ENCODE results near the gene GPR84. TPM values are rescaled to one million over a fixed set of nuclear protein-coding genes. Genes with fewer than 3 reads are reported as not detected.
A peak's percentile ranks its signal among the peaks of the same experiment; 100 is the strongest.
"Not testable (repeated sequence)": the region's sequence is repeated elsewhere in the genome, so short reads cannot be mapped to it uniquely, and the experiment has no call there.

Gene GPR84
- total RNA-seq, 1 donor from 2014 or later: not detected

DNA sequence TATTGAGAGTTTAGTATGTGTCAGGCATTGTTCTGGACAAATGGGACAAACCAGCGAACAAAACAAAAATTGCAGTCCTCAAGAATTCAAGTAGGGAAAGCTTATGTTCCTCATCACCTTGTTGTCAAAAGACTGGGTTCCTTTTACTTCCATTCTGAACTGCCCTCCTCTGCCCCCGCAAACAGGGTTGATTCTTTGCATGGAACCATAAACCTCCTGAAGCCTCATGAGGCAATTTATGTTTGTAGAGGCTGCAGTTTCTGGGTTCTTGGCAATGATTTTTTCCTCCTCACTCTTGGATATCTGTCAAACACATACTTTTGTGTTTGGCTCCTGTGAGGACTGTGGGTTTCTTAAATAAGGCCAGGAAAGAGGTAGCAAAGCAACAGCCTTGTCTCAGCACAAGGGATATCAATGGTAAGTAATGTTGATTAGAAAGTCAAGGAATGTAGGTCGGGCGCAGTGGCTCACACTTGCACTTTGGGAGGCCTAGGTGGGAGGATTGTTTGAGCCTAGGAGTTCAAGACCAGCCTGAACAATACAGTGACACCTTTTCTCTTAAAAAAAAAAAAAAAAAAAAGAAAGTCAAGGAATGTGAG is 25.5 kb downstream of the GPR84 start:
- ATAC-seq (no peak), DNase-seq (no peak)
- intact Hi-C loops (cut with micrococcal nuclease): no loop called here

DNA sequence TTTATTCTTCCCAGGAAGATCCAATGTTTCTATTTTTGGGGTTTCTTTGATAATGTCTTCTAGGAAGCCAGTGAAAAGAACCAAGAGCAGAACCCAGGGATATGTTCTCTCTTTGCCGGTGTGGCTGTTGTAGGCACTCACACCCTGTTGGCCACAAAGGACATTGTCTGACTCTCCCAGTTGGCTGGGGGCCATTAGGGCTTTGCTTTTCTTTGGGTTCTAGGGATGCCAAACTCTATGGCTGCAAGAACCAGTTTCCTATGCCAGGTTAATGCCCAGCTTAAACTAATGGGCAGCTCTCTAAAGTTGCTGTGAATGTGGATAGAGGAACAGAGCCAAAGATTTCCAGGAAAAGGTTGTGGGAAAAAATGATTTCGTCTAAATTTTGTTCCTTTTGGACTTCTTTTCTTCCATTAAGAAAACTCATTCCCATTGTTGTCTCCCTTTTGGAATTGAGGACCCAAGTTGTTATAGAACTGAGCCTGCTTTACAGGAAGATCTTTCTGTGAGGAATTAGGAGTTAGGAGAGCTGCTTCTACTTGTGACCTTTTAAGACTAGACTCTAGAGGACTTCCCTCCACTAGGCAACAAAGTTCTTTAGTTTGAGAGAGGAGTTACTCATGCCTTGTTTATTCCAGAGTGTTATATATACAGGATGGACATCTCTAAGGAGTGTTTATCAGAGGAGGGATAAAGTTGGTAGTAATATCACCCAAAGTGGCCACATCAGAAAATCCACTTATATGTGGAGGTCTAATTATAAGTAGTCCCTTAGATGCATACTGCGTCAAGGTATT is 26.2 kb downstream of the GPR84 start:
- peak; percentile 64 for ATAC-seq
- intact Hi-C loops (cut with micrococcal nuclease): no loop called here
- no peak for DNase-seq

DNA sequence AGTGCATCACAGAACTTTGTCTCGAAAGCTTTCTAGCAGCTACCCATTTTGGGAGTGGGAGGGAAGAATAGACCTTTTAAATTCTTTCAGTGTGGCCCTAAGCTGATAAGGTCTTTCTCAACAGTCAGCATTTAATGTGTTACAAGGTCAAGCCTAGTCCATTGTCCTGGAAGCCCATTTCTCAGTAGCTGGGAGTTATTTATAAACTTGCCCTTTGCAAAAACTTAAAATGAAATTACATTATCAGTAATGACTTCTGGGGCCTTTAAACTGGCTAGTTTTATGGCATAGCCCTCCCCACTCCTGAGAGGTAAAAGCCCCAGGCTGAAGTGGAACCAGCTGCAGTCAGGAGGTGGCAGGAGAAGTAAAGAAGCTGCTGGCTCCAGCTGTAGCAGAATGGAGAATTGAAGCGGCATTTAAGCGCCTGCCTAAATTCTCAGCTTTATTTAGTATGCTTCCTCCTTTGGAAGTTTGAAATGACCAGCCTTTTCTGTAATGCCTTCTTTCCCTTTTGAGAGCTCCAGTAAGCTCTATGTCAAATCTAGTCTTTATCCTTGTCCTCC is 26.9 kb downstream of the GPR84 start:
- ATAC-seq (peak; percentile 81), DNase-seq (no peak)
- intact Hi-C loops (cut with micrococcal nuclease): no loop called here

DNA sequence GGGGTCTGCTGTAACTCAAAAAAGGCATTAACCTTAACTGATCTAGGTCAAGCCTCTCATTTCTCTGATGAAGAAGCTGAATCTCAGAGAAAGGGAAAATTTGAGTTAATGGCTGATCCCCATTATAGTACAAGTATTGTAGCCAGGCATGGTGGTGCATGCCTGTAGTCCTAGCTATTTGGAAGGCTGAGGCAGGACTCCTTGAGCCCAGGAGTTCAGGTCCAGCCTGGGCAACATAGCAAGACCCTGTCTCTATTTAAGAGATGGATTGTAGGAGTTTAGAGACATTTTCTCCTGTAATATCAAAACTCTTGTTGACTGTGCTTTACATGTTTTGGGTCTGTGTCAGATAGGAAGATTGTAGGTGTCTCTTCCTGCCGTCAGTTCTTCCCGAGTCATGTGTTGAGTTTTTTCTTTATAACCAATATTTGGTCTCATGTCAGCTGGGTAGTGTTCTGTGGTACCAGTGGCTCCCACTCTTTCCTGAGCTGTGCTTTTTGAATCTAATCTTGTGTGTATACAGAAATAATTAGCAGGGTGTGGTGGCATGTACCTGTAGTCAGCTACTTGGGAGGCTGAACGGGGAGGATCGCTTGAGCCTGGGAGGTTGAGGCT is 30.8 kb downstream of the GPR84 start:
- intact Hi-C loops (cut with micrococcal nuclease): no loop called here
- DNase-seq (no peak), ATAC-seq (no peak)

DNA sequence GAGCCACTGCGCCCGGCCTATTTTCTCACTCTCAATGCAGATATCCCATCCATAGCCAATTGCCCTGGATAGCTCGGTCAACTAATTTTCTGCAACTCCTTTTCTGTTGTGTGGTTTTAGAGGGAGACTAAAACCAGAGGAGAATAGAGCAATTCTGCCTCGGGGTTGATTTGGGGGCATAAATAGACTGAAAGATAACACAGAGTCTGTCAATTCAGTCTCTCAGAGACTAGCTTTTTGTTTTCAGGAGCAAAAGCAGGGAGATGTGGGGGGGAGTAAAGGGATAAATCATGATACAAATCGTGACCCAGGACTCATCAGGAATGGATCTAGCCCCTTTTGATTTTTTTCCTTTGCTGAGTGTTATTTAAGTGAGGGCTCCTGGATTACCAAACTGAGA is 32.8 kb downstream of the GPR84 start:
- ATAC-seq (no peak), DNase-seq (no peak)

DNA sequence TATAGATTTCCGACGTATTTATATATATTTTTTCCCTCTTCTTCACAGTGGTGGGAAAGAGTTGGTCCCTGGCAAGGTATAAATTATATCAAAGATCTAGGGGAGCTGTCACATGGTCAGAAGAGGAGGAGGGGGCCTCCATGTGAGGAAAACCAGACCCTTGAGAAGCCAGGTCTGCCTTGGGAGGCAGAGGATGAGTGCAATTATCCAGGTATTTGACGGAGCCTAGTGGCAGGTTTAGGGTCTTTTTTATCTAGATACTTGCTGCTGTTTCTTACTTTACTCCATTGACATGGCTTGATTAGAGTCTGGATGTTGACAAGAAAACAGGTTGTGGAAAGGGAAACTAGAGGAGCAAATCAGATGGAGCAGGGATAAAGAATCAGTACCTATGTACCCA is 33.8 kb downstream of the GPR84 start:
- intact Hi-C loops (cut with micrococcal nuclease): no loop called here
- no peak for DNase-seq
- ATAC-seq: no peak

More for the DNA sequence above, 32.8 kb downstream of the GPR84 start:
- intact Hi-C loops (cut with micrococcal nuclease): no loop called here

DNA sequence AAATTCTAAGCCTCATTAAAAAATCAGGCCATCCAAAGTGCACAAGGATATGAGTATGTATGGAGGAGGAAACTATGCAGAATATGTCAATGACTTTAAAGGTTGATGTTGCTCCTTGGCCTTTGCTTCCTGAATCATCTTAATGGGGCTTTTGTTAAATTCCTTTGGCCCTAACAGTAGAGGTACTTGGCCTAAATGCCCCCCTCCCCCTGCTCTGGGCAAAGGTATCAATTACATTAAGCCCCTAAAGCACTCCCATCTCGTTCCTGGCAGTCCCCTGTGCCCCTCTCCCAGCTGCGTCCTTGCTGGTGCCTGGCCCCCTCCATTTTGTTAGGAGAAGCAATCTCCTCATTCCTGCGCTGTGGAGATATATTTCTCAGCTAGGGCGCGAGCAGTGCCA is 34.5 kb downstream of the GPR84 start:
- ATAC-seq (no peak), DNase-seq (no peak)
- intact Hi-C loops (cut with micrococcal nuclease): no loop called here

DNA sequence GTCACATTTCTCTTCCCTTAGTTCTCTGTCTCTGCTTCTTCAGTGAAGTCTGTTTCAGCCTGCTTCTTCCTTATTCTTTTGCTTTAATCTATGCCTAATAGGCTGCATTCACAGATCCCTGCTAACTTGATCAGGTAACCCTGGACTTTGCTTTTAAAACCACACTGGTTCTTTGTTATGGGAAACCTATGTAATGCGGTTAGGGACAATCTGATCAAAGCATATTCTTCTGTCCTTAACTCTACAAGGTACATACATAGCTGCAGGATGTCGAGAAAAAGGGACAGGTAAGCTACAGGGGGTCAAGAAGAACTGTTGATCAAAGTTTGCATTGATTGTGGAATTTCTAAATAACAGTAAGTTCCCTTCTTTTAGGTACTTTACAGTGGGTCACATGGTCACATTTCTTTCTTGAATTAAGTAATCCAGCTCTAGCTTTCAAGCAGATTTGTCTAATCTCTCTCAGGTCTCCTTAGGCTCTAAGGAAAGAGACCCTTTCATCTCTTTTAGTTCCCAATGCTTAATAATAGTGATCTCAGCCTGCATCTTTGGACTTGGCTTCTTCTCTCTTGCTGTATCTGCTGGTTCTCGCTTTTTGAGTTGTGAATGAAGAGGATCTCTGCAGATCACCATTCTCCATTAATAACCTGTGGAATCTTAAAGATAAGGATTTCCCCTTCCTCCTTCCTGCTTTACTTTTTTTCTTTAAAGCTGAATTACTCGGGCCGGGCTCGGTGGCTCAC is 35.5 kb downstream of the GPR84 start:
- intact Hi-C loops (cut with micrococcal nuclease): no loop called here
- ATAC-seq: no peak

DNA sequence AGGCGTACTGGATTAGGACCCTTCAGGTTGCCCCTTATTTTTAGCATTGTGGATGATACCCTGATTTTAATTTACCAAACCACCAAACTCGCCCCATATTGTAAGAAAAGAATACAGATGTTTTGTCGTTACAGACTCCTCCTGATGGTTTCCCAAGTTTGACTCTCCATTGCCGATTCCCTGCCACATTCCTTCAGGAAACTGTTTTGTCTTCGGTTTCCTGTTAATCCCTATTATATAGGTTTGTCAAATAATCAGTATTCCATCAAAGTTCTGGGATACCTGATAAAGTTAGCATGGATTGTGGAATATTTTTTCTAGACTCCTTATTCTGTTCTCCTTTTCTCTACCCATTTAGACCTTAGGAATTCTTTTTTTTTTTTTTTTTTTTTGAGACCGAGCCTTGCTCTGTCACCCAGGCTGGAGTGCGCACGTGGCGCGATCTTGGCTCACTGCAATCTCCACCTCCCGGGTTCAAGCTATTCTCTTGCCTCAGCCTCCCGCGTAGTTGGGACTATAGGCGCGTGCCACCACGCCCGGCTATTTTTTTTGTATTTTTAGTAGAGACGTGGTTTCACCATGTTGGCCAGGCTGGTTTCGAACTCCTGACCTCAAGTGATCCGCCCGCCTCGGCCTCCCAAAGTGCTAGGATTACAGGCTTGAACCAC is 38.7 kb downstream of the GPR84 start:
- DNase-seq; intact Hi-C loops (cut with micrococcal nuclease); ATAC-seq: not testable (repeated sequence)

More for the DNA sequence above, 35.5 kb downstream of the GPR84 start:
- no peak for DNase-seq

DNA sequence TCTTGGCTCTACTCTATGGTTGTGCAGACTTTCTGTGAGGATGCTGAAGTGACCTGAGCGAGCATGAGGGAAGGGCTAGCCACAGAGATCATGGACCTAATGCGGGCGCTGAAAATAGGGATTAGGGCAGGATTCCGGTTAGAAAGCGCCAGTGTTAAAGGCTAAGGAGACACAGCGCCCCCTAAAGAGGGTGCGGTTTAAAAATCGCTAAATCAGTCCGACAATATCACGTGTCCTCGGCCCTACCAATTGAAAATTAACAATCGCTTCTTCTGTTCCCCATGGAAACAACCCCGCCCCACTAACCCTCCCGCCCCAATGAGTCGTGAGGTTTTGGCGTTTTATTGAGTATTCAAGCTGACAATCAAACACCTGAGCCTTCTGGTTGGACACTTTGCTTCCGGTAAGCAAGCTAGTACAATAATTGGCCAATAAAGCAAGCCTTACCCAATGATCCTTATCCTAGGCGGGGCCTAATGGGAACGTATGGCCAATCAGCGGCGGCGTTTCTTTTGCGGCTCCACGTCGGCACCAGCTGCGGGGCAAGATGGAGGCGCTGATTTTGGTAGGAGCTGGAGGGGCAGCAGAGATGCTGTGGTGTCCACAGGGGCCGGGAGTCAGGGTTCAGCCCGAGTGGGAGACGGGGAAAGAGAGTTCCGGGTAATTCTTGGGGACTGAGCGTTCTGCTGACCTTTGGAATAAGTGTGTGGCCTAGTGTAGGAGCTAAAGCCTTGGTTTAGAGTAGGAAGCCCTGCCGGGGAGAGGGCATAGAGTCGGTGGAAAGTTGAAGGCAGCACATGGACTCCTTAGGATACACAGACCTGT is 39.5 kb downstream of the GPR84 start, which contains the start of gene COPZ1:
Gene COPZ1, plus strand, starts transcription at position 515 of the 825 bp plus-strand sequence. Its CDS starts 33 bp downstream, at position 548.
- ATAC-seq: peak; percentile 99

DNA sequence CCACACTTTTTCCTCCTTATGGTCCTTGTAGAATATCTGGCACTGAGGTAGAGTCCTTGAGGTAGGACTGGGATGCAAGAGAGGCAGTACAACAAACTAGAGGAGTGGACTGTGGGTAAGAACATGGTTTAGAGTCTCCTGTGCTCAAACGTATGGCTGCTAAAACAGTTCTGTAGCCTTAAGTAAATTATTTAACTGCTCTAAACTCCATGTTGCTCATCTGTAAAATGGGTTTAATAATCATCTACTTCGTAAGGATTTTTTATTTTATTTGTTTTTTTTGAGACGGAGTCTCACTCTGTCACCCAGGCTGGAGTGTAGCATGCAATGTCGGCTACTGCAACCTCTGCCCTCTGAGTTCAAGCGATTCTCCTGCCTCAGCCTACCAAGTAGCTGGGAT is 42.9 kb downstream of the GPR84 start:
- ATAC-seq (no peak), DNase-seq (no peak)
- intact Hi-C loops (cut with micrococcal nuclease): no loop called here

More for the DNA sequence above, 39.5 kb downstream of the GPR84 start, which contains the start of gene COPZ1:
- intact Hi-C loops (cut with micrococcal nuclease): no loop called here
- DNase-seq: peak; percentile 94

Small RNA genes lying within 50 kb of the gene (microRNA-seq; reads per million reads assigned to microRNA genes)
- 153 reads per million, percentile 47 among the genes with 10 or more reads in this experiment for gene MIR148B (ENCODE audit: borderline number of aligned reads)

Other genes starting within 250 kb of the GPR84 start
- 17.0 TPM for gene SMUG1, start 175.5 kb downstream of the GPR84 start, total RNA-seq
- 48.0 TPM for gene CBX5, start 84.4 kb downstream of the GPR84 start, total RNA-seq
- gene HNRNPA1, start 83.8 kb downstream of the GPR84 start, total RNA-seq: 450 TPM
- 0.74 TPM for gene NFE2, start 63.5 kb downstream of the GPR84 start, total RNA-seq
- gene COPZ1, start 39.4 kb downstream of the GPR84 start, total RNA-seq: 114 TPM
- gene ZNF385A, start 20.2 kb upstream of the GPR84 start, total RNA-seq: 7.7 TPM
- 44.1 TPM for gene ITGA5, start 54.8 kb upstream of the GPR84 start, total RNA-seq
- gene GTSF1, start 109.1 kb upstream of the GPR84 start, total RNA-seq: not detected
- 7.8 TPM for gene NCKAP1L, start 133.3 kb upstream of the GPR84 start, total RNA-seq
- gene PDE1B, start 185.1 kb upstream of the GPR84 start, total RNA-seq: 2.8 TPM
- 298 TPM for gene PPP1R1A, start 224.2 kb upstream of the GPR84 start, total RNA-seq